Left ventricle myocardium superior (tissue), 1 donor: ENCODE measurements around the gene TAS2R8. TPM values are rescaled to one million over a fixed set of nuclear protein-coding genes. Genes with fewer than 3 reads are reported as not detected.

Experiments
- ATAC-seq: fragments of 200-7000 bp; cut with Tn5 transposase; one replicate; pipeline ENCODE4 v1.9.1; 2020; ENCODE audit warnings: mild to moderate bottlenecking, moderate library complexity
- DNase-seq: peaks from one replicate; pipeline ENCODE4 v3.0.0-alpha.2; 2020
- intact Hi-C: fragments of 100-400 bp; cut with micrococcal nuclease; formaldehyde crosslinking; loops from one replicate; pipeline ENCODE4 v1.11.0; 2022
- total RNA-seq: library from RNA; stranded (reverse); fragmentation: NEBNext Ultra II Directional; extraction: Animal tissue kit (Norgen Biotek cat#: 25700); gene quantifications from one replicate; pipeline ENCODE4 v1.2.1, GENCODE V29; 2021
- donor health status: DM: no; HTN: yes; CAD: no; lungs with severe emphysema.

The TAS2R8 gene
- total RNA-seq, 1 donor from 2014 or later = not detected

DNA sequence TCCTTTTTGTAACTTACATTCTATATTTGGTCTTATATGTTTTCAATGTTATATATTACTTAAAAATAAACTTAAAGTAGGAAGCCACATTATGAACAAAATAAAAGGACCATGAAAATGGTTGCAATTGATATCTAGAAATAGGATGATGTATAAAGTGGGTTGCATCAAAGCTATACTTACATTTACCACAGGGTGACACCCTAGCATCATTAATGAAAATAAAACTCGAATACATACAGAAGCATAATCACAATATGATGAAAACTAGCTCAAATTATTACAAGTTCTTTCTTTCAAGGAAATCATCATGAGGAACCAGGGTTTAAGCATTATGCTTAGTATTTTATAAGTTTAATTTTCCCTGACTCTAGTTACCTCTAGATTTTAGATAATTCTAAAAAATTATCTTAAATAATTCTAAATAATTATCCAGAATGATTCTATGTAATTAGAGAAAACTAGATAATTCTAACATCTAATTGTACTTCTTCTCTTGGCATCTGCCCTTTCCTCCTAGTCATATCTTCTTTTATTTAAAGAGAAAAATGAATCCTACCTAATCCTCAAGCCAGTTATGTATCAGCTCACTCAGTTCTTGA is 35.9 kb downstream of the TAS2R8 start:
- DNase-seq (no peak), ATAC-seq (no peak)
- intact Hi-C loops = loop anchor here (5.0 kb wide), 2 partner anchors 426 to 716 kb away; no protein-coding TSS in a partner anchor

- DNase-seq (no peak), ATAC-seq (no peak)
- intact Hi-C loops = no loop called here
Measured at GRCh38 chr12:10759657-10760056, 47.4 kb downstream of the TAS2R8 start.

- intact Hi-C loops = no loop called here
- no peak for DNase-seq
- no peak for ATAC-seq
Measured at GRCh38 chr12:10756194-10756593, 50.9 kb downstream of the TAS2R8 start.

Other genes starting within 250 kb of the TAS2R8 start
- 11.5 TPM for gene MAGOHB, start 193.7 kb downstream of the TAS2R8 start, total RNA-seq
- gene STYK1, start 133.2 kb downstream of the TAS2R8 start, total RNA-seq = not detected
- 773 TPM for gene YBX3, start 84.0 kb downstream of the TAS2R8 start, total RNA-seq
- gene TAS2R7, start 4.7 kb downstream of the TAS2R8 start, total RNA-seq = not detected
- gene TAS2R9, start 2.9 kb upstream of the TAS2R8 start, total RNA-seq = not detected
- not detected for gene TAS2R10, start 19.1 kb upstream of the TAS2R8 start, total RNA-seq
- gene PRR4, start 42.2 kb upstream of the TAS2R8 start, total RNA-seq = 0.94 TPM
- gene PRH1, start 77.0 kb upstream of the TAS2R8 start, total RNA-seq = 3.8 TPM
- 0.30 TPM for gene TAS2R13, start 102.3 kb upstream of the TAS2R8 start, total RNA-seq
- not detected for gene PRH2, start 122.0 kb upstream of the TAS2R8 start, total RNA-seq
- gene TAS2R14, start 132.0 kb upstream of the TAS2R8 start, total RNA-seq = 0.45 TPM
- gene TAS2R50, start 179.6 kb upstream of the TAS2R8 start, total RNA-seq = 0.25 TPM
- gene TAS2R20, start 191.0 kb upstream of the TAS2R8 start, total RNA-seq = 0.42 TPM
- 0.77 TPM for gene TAS2R19, start 215.3 kb upstream of the TAS2R8 start, total RNA-seq
- 0.67 TPM for gene TAS2R31, start 224.1 kb upstream of the TAS2R8 start, total RNA-seq